ENCODE data around the gene CLOCK.

The CLOCK gene

GRCh38 chr4:55382488-55383003, 164.2 kb downstream of the CLOCK start:
- no peak overlapping the region for H3K4me3 ChIP-seq (ENCODE audit: low read depth, low read length)
- DNase-seq (ENCODE audit: low read depth): no peak
- TF ChIP-seq, protein P1, sequence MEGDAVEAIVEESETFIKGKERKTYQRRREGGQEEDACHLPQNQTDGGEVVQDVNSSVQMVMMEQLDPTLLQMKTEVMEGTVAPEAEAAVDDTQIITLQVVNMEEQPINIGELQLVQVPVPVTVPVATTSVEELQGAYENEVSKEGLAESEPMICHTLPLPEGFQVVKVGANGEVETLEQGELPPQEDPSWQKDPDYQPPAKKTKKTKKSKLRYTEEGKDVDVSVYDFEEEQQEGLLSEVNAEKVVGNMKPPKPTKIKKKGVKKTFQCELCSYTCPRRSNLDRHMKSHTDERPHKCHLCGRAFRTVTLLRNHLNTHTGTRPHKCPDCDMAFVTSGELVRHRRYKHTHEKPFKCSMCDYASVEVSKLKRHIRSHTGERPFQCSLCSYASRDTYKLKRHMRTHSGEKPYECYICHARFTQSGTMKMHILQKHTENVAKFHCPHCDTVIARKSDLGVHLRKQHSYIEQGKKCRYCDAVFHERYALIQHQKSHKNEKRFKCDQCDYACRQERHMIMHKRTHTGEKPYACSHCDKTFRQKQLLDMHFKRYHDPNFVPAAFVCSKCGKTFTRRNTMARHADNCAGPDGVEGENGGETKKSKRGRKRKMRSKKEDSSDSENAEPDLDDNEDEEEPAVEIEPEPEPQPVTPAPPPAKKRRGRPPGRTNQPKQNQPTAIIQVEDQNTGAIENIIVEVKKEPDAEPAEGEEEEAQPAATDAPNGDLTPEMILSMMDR (IDR thresholded peaks at IDR 0.05; ENCODE audit: insufficient read depth, low read depth, low read length, missing control alignments): no peak

DNA sequence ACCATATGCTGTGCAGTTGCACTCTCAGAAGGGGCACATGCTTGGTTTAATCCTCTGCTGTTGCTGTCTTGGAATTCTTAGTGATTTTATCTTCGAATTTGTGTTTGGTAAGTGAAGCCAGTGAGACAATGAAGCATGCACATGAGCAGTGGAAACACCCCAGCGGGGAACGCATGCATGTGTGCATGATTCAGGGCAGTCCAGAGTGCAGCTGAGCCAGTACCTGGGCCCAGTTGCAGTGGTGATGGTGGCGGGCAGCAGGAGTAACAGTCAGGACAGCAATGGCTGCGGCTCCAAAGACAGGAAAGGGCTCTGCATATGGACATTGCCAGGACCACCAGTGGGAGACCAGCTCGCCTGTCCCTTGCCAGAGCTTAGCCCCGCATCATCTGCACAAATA, 165.2 kb downstream of the CLOCK start:
- TF ChIP-seq, protein P1 (IDR thresholded peaks at IDR 0.05; ENCODE audit: insufficient read depth, low read depth, low read length, missing control alignments): no peak
- no peak overlapping the region for H3K4me3 ChIP-seq (ENCODE audit: low read depth, low read length)
- DNase-seq (ENCODE audit: low read depth): no peak

- TF ChIP-seq, protein P1 (IDR thresholded peaks at IDR 0.05; ENCODE audit: insufficient read depth, low read depth, low read length, missing control alignments): no peak
- no peak overlapping the region for H3K4me3 ChIP-seq (ENCODE audit: low read depth, low read length)
Observed at GRCh38 chr4:55380576-55380975, 166.1 kb downstream of the CLOCK start.

DNA sequence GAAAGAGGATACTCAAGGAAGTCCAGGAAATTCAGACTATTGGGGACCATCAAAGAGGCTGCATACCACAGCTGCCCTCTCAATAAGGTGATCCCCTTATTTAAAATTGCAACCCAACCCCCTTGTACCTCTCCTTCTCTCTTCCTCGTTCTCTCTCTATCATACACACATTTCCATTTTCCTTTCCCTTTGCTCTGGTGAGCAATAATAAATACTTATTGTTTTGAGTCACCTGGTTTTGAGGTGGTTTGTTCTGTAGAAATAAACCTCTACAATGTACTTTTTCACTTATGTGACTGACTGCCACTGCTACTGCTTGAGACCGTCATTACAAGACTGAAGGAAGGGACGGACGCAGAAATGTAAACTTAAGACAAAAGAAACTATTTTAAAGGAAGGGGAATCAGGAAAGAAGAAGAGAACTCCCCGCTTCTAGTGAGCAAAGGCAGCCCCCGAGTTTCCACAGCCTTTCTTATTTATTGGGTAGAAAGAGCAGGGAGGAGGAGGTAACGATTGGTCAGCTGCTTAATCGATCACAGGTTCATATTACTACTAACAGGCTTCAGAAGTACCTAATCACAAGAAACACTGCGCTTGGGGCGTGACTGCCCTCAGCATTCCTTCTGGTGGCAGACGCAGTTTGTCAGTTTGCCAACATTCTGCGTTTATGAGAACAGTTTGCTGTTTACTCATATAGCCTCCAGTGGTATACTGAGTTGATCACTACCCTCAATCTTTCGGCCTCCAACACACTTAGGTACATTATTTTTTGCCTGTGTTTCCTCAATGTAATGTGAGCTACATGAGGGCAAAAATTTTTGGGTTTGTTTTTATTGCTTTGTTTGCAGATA, 167.9 kb downstream of the CLOCK start:
- DNase-seq (ENCODE audit: low read depth): no peak
- TF ChIP-seq, protein P1 (IDR thresholded peaks at IDR 0.05; ENCODE audit: insufficient read depth, low read depth, low read length, missing control alignments): no peak
- no peak overlapping the region for H3K4me3 ChIP-seq (ENCODE audit: low read depth, low read length)

More at GRCh38 chr4:55380576-55380975, 166.1 kb downstream of the CLOCK start:
- DNase-seq (ENCODE audit: low read depth): no peak

Measured in GM12865 (cell line).